AG04450 (cell line): ENCODE measurements around the gene FAAP20. TPM values are rescaled to one million over a fixed set of nuclear protein-coding genes. Genes with fewer than 3 reads are reported as not detected.

Experiments used
- CTCF ChIA-PET: fragments of 300-600, 350-600 bp; formaldehyde crosslinking; extraction: SDS; loops from one replicate; lab custom pipeline; 2022; ENCODE audit warnings: antibody characterized with exemption, inconsistent platforms; lab: Charles Lee
- POLR2A ChIA-PET: fragments of 350-600 bp; formaldehyde crosslinking; extraction: SDS; loops from one replicate; lab custom pipeline; 2021; ENCODE audit warnings: antibody characterized with exemption, inconsistent platforms; lab: Yijun Ruan, JAX
- DNase-seq: peaks from one replicate; pipeline ENCODE4 v3.0.0-alpha.2; 2011; ENCODE audit warnings: low read depth, low spot score
- H3K27ac ChIP-seq: one replicate; pipeline ENCODE4 v1.5.1; 2012; ENCODE audit warnings: low read depth, low read length, control low read depth
- H3K27me3 ChIP-seq: one replicate; pipeline ENCODE4 v1.6.0; 2012; ENCODE audit warnings: low read length; ENCODE audit not compliant: control insufficient read depth, insufficient read depth
- H3K4me3 ChIP-seq: 2 replicates; pipeline ENCODE4 v1.5.1; 2011; ENCODE audit warnings: mild to moderate bottlenecking, low read depth, low read length, control low read depth
- H3K9me3 ChIP-seq: 2 replicates; pipeline ENCODE4 v1.5.1; 2012; ENCODE audit warnings: low read length; ENCODE audit not compliant: control insufficient read depth, insufficient read depth
- polyA plus RNA-seq: library from polyadenylated mRNA; depleted of rRNA; stranded (reverse); fragments of >200 nt; gene quantifications from 2 replicates; pipeline ENCODE4 v1.2.3, GENCODE V29; 2011
- TF ChIP-seq, protein P1 (sequence below): IDR thresholded peaks from 2 replicates; pipeline ENCODE4 v1.5.1; 2011; ENCODE audit warnings: low read depth, low read length, control low read depth, inconsistent platforms

The FAAP20 gene
- polyA plus RNA-seq, 1 experiment: 9.7 TPM

DNA sequence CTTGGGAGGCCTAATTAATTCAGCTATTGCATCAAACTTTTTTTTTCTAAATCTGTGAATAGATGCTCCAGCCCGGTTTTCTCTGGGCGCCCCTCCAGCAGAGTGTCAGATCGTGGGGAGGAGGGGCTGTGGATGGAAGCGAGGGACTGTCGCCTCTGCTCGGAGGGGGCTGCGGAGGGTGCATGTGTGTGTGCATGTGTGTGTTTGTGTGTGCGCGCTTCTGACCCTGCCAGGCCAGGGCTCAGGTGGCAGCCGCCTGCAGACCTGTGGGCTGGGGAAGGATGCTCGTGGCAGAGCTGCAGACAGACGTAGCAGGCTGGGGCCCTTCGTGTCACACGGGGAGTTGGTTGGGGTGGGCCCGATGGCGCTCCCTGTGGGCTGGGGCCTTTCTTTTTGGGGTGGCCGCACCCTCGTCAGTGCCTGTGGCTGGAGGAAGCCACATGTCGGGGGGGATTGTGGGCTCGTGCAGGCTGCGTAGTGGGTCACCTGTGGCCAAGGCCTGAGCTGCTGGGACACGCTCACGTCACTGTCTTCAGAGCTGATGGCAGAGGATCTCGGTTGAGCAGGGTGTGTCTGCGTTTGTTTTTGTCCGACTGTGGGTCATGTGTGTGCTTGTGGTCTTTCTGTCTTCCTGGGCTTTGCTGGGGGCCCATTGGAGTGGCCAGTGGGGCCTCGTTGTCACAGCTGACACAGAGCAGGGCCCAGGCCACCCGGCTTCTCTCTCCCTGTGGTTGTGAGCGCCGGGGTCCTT lies 36.4 kb upstream of the FAAP20 start:
- TF ChIP-seq, protein P1, sequence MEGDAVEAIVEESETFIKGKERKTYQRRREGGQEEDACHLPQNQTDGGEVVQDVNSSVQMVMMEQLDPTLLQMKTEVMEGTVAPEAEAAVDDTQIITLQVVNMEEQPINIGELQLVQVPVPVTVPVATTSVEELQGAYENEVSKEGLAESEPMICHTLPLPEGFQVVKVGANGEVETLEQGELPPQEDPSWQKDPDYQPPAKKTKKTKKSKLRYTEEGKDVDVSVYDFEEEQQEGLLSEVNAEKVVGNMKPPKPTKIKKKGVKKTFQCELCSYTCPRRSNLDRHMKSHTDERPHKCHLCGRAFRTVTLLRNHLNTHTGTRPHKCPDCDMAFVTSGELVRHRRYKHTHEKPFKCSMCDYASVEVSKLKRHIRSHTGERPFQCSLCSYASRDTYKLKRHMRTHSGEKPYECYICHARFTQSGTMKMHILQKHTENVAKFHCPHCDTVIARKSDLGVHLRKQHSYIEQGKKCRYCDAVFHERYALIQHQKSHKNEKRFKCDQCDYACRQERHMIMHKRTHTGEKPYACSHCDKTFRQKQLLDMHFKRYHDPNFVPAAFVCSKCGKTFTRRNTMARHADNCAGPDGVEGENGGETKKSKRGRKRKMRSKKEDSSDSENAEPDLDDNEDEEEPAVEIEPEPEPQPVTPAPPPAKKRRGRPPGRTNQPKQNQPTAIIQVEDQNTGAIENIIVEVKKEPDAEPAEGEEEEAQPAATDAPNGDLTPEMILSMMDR: 0 out of 2 replicates have a peak, but pooled peaks have one; percentile 6
- Histone ChIP-seq H3K4me3 (peak overlapping the region; percentile 87), H3K9me3 (peaks cover 6% of the 10 kb centered on the region; the same call in 1 of the 2 replicates), H3K27me3 (no peaks in the 10 kb centered on the region), H3K27ac (peak overlapping the region; percentile 61)
- DNase-seq: no peak
- CTCF ChIA-PET: interaction anchor here (1.1 to 2.4 kb wide), 3 partner anchors 36 to 151 kb away, joined by 3 to 13 read pairs (median 12); partner anchors contain the start of gene FAAP20
- POLR2A ChIA-PET: interaction anchor here (1.0 to 1.4 kb wide), 5 partner anchors 10 to 160 kb away, joined by 3 to 7 read pairs (median 4); partner anchors contain the start of genes MORN1 and RER1

DNA sequence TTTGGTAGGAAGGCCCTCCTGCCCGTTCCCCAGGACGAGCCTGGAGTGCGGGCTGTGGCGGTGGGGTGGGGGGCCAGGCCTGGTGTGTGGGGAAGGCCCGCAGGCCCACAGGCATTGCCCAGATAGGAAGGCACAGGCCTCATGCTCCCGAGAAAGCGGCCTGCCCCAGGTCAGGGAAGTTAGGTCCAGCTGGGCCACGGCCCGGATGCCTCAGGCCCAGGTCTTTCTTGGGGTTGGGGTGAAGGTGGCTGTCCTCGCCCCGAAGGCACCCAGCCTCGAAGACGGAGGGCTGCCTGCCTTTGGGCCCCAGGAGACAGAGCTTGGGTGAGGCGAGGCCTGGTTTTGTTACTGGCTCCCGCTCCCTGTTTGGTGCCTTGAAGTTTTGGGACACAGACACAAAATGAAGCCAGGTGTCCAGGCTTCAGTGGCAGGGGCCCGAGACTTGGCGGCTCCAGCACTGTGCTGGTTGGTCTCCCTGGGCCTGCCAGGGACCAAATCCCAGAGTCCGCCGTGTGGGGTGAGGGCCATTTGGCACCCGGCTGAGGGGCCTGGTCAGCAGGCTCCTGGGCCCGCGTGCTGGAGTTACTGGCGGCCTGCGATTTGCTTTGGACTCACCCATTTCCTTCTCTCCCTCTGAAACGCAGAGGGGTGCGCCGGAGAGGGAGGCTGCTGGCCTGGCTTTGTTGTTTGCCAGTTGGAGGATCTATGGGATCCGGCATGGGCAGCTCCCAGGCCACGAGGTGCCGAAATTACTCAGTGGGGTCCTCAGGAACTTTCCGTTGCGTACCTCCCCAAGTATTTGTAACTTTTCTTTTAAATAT lies 35.5 kb upstream of the FAAP20 start:
- no peak for DNase-seq
- ChIA-PET CTCF (interaction anchor here (0.6 to 2.4 kb wide), 3 partner anchors 35 to 161 kb away, joined by 3 to 13 read pairs (median 3); partner anchors contain the start of genes FAAP20 and MORN1), POLR2A (interaction anchor here (1.1 to 1.8 kb wide), 6 partner anchors 26 to 161 kb away, joined by 3 to 6 read pairs (median 3); partner anchors contain the start of genes MORN1 and RER1)
- peak overlapping the region; percentile 87 for H3K4me3 ChIP-seq
- TF ChIP-seq, protein P1: no peak
- peak overlapping the region; percentile 52 for H3K27ac ChIP-seq
- peaks cover 6% of the 10 kb centered on the region; the same call in 1 of the 2 replicates for H3K9me3 ChIP-seq
- H3K27me3 ChIP-seq: no peaks in the 10 kb centered on the region

DNA sequence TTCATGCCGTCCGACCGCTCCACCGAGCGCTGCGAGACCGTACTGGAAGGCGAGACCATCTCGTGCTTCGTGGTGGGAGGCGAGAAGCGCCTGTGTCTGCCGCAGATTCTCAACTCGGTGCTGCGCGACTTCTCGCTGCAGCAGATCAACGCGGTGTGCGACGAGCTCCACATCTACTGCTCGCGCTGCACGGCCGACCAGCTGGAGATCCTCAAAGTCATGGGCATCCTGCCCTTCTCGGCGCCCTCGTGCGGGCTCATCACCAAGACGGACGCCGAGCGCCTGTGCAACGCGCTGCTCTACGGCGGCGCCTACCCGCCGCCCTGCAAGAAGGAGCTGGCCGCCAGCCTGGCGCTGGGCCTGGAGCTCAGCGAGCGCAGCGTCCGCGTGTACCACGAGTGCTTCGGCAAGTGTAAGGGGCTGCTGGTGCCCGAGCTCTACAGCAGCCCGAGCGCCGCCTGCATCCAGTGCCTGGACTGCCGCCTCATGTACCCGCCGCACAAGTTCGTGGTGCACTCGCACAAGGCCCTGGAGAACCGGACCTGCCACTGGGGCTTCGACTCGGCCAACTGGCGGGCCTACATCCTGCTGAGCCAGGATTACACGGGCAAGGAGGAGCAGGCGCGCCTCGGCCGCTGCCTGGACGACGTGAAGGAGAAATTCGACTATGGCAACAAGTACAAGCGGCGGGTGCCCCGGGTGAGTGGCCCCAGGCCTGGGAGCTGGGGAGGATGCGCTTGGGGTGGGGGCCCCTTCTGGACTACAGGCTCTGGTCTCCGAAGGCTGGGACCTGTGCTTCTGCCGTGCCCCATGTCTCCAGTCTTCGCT lies 34.7 kb upstream of the FAAP20 start:
- ChIA-PET CTCF (interaction anchor here (0.6 to 1.2 kb wide), 4 partner anchors 150 to 162 kb away, joined by 3 to 6 read pairs (median 3); partner anchors contain the start of gene MORN1), POLR2A (interaction anchor here (0.6 to 1.8 kb wide), 15 partner anchors 21 to 162 kb away, joined by 3 to 8 read pairs (median 3); partner anchors contain the start of genes FAAP20, MORN1 and RER1)
- no peaks in the 10 kb centered on the region for H3K27me3 ChIP-seq
- peak overlapping the region; percentile 21 for H3K27ac ChIP-seq
- peaks cover 6% of the 10 kb centered on the region; the same call in 1 of the 2 replicates for H3K9me3 ChIP-seq
- DNase-seq: no peak
- TF ChIP-seq, protein P1: 0 out of 2 replicates have a peak, but pooled peaks have one; percentile 12
- H3K4me3 ChIP-seq: peak overlapping the region; percentile 87

DNA sequence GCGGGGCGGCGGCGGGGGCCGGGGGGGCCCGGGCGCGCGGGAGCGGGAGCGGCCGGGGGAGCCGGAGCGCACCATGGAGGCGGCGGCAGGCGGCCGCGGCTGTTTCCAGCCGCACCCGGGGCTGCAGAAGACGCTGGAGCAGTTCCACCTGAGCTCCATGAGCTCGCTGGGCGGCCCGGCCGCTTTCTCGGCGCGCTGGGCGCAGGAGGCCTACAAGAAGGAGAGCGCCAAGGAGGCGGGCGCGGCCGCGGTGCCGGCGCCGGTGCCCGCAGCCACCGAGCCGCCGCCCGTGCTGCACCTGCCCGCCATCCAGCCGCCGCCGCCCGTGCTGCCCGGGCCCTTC lies 34.1 kb upstream of the FAAP20 start:
- peaks cover 6% of the 10 kb centered on the region; the same call in 1 of the 2 replicates for H3K9me3 ChIP-seq
- H3K4me3 ChIP-seq: peak overlapping the region; percentile 87
- no peak overlapping the region for H3K27ac ChIP-seq
- no peaks in the 10 kb centered on the region for H3K27me3 ChIP-seq
- ChIA-PET POLR2A (interaction anchor here (1.0 to 1.8 kb wide), 10 partner anchors 20 to 163 kb away, joined by 3 to 8 read pairs (median 4); partner anchors contain the start of genes MORN1 and RER1), CTCF (interaction anchor here (0.8 to 1.2 kb wide), 3 partner anchors 150 to 153 kb away, joined by 3 to 6 read pairs (median 3); no protein-coding TSS in a partner anchor)
- DNase-seq: no peak
- TF ChIP-seq, protein P1: no peak
